Mesenchymal stem cell (in vitro differentiated cells and primary cell): Measurements from ENCODE around the gene FAF1.
A peak's percentile ranks its signal among the peaks of the same experiment; 100 is the strongest.
"Not testable (repeated sequence)": the region's sequence is repeated elsewhere in the genome, so short reads cannot be mapped to it uniquely, and the experiment has no call there.

ENCODE experiments used
- DNase-seq: peaks from one replicate; pipeline ENCODE4 v3.0.0-alpha.2; 2013
- H2AFZ ChIP-seq: one replicate; pipeline ENCODE4 v1.6.1; 2013; ENCODE audit warnings: low read depth, mild to moderate bottlenecking, control low read depth, inconsistent platforms, low read length, moderate library complexity
- H2AK5ac ChIP-seq: 2 replicates; pipeline ENCODE4 v1.6.1; 2013; ENCODE audit warnings: low read length, moderate library complexity, mild to moderate bottlenecking, inconsistent platforms; ENCODE audit not compliant: severe bottlenecking
- H2BK120ac ChIP-seq: one replicate; pipeline ENCODE4 v1.6.1; 2013; ENCODE audit warnings: low read depth, mild to moderate bottlenecking, inconsistent platforms, low read length, moderate library complexity
- H2BK12ac ChIP-seq, 2 experiments: one replicate each; pipeline ENCODE4 v1.6.1; 2013; ENCODE audit warnings: inconsistent platforms in 2 of 2, low read length in 2 of 2, mild to moderate bottlenecking in 2 of 2, moderate library complexity in 2 of 2, control low read depth in 1 of 2
- H2BK15ac ChIP-seq: one replicate; pipeline ENCODE4 v1.6.1; 2013; ENCODE audit warnings: mild to moderate bottlenecking, low read depth, inconsistent platforms; ENCODE audit not compliant: poor library complexity, severe bottlenecking
- H2BK5ac ChIP-seq: 2 replicates; pipeline ENCODE4 v1.6.1; 2013; ENCODE audit warnings: low read depth, mild to moderate bottlenecking, low read length, control low read depth, inconsistent platforms; ENCODE audit not compliant: poor library complexity, severe bottlenecking
- H3K14ac ChIP-seq, 2 experiments: one replicate each; pipeline ENCODE4 v1.6.1; 2013; ENCODE audit warnings: inconsistent platforms in 2 of 2, low read length in 2 of 2, control low read depth in 1 of 2, mild to moderate bottlenecking in 1 of 2, moderate library complexity in 1 of 2
- H3K18ac ChIP-seq, 2 experiments: one replicate each; pipeline ENCODE4 v1.6.1; 2013; ENCODE audit warnings: inconsistent platforms in 2 of 2, low read length in 2 of 2, control low read depth in 1 of 2, low read depth in 1 of 2, mild to moderate bottlenecking in 1 of 2
- H3K23ac ChIP-seq, 2 experiments: one replicate each; pipeline ENCODE4 v1.6.1; 2013; ENCODE audit warnings: inconsistent platforms in 2 of 2, low read length in 2 of 2, mild to moderate bottlenecking in 2 of 2, moderate library complexity in 2 of 2, control low read depth in 1 of 2
- H3K27ac ChIP-seq: 2 replicates; pipeline ENCODE4 v1.5.1; 2013; ENCODE audit warnings: mild to moderate bottlenecking, moderate library complexity, low read length, control low read depth, inconsistent platforms; ENCODE audit not compliant: poor library complexity, severe bottlenecking
- H3K27me3 ChIP-seq, 2 experiments: 2 replicates each; pipeline versions ENCODE4 v1.6.1 to v1.7.0; 2013; ENCODE audit warnings: low read length in 2 of 2, mild to moderate bottlenecking in 2 of 2, moderate library complexity in 2 of 2, control low read depth in 1 of 2, inconsistent platforms in 1 of 2; ENCODE audit not compliant: control insufficient read depth in 1 of 2, insufficient read depth in 1 of 2
- H3K36me3 ChIP-seq, 2 experiments: 2 replicates each; pipeline versions ENCODE4 v1.6.1 to v1.7.0; 2013; ENCODE audit warnings: low read length in 2 of 2, control low read depth in 1 of 2, inconsistent platforms in 1 of 2, low read depth in 1 of 2, mild to moderate bottlenecking in 1 of 2; ENCODE audit not compliant: insufficient read depth in 2 of 2, control insufficient read depth in 1 of 2
- H3K4ac ChIP-seq, 2 experiments: one replicate each; pipeline ENCODE4 v1.6.1; 2013; ENCODE audit warnings: inconsistent platforms in 2 of 2, low read length in 2 of 2, mild to moderate bottlenecking in 2 of 2, moderate library complexity in 2 of 2, control low read depth in 1 of 2, low read depth in 1 of 2
- H3K4me1 ChIP-seq: 2 replicates; pipeline ENCODE4 v1.6.1; 2013; ENCODE audit warnings: low read depth, low read length, control low read depth; ENCODE audit not compliant: control insufficient read depth, insufficient read depth
- H3K4me2 ChIP-seq: 2 replicates; pipeline ENCODE4 v1.6.1; 2013; ENCODE audit warnings: low read length, mild to moderate bottlenecking, inconsistent platforms; ENCODE audit not compliant: poor library complexity, severe bottlenecking
- H3K4me3 ChIP-seq, 2 experiments: 2 replicates each; pipeline versions ENCODE4 v1.5.1 to v1.7.0; 2013; ENCODE audit warnings: low read length in 2 of 2, mild to moderate bottlenecking in 2 of 2, control low read depth in 1 of 2, low read depth in 1 of 2; ENCODE audit not compliant: insufficient read depth in 1 of 2
- H3K79me1 ChIP-seq: replicated peaks from 2 replicates; pipeline ENCODE4 v1.6.1; 2013; ENCODE audit warnings: mild to moderate bottlenecking, control low read depth, low read length, inconsistent platforms; ENCODE audit not compliant: poor library complexity, severe bottlenecking
- H3K9ac ChIP-seq: 2 replicates; pipeline ENCODE4 v1.7.0; 2013; ENCODE audit warnings: mild to moderate bottlenecking, low read length, moderate library complexity
- H3K9me3 ChIP-seq: 2 replicates; pipeline ENCODE4 v1.7.0; 2013; ENCODE audit warnings: mild to moderate bottlenecking, low read length; ENCODE audit not compliant: control insufficient read depth
- H4K8ac ChIP-seq: one replicate; pipeline ENCODE4 v1.6.1; 2013; ENCODE audit warnings: inconsistent platforms, mild to moderate bottlenecking, low read length, moderate library complexity
- H4K91ac ChIP-seq: one replicate; pipeline ENCODE4 v1.6.1; 2013; ENCODE audit warnings: mild to moderate bottlenecking, low read length, inconsistent platforms
- WGBS: methylation state at CpG from one replicate; pipeline ENCODE4 v1.1.7; 2013; ENCODE audit warnings: mixed read lengths; 5-methylcytosine and 5-hydroxymethylcytosine counted together

The FAF1 gene

GRCh38 chr1:50742523-50742922, 217.5 kb downstream of the FAF1 start:
- no peak overlapping the region for H2BK120ac ChIP-seq
- H3K36me3 ChIP-seq = peaks cover 0 to 15% of the 10 kb centered on the region in 2 experiments
- H2BK12ac ChIP-seq = no peak overlapping the region
- H3K27me3 ChIP-seq = no peaks in the 10 kb centered on the region
- H3K9me3 ChIP-seq = no peaks in the 10 kb centered on the region
- H2AFZ ChIP-seq = no peak overlapping the region
- H2BK5ac ChIP-seq = no peak overlapping the region
- H3K4me2 ChIP-seq = no peak overlapping the region
- no peaks in the 10 kb centered on the region for H3K4me1 ChIP-seq
- H2AK5ac ChIP-seq = no peak overlapping the region
- H4K8ac ChIP-seq = no peak overlapping the region
- H3K27ac ChIP-seq = no peak overlapping the region
- H3K4me3 ChIP-seq = no peak overlapping the region
- WGBS = 100% methylated on average over 3 of the region's 3 CpGs
- H3K79me1 ChIP-seq = peaks cover 13% of the 10 kb centered on the region
- no peak overlapping the region for H3K18ac ChIP-seq
- no peak for DNase-seq
- no peak overlapping the region for H3K4ac ChIP-seq
- H4K91ac ChIP-seq = no peak overlapping the region
- H2BK15ac ChIP-seq = no peak overlapping the region
- no peak overlapping the region for H3K14ac ChIP-seq
- H3K9ac ChIP-seq = no peak overlapping the region
- no peak overlapping the region for H3K23ac ChIP-seq

GRCh38 chr1:50739125-50739524, 220.9 kb downstream of the FAF1 start:
- Histone ChIP-seq H3K18ac (no peak overlapping the region), H2BK5ac (no peak overlapping the region), H3K14ac (no peak overlapping the region), H4K8ac (no peak overlapping the region), H2AK5ac (no peak overlapping the region), H4K91ac (no peak overlapping the region), H2BK15ac (no peak overlapping the region), H3K4me2 (no peak overlapping the region), H3K4me3 (no peak overlapping the region), H3K23ac (no peak overlapping the region), H3K79me1 (no peaks in the 10 kb centered on the region), H3K27me3 (no peaks in the 10 kb centered on the region), H3K4me1 (no peaks in the 10 kb centered on the region), H3K27ac (no peak overlapping the region), H3K36me3 (peaks cover 0 to 10% of the 10 kb centered on the region in 2 experiments), H3K9me3 (no peaks in the 10 kb centered on the region), H3K9ac (no peak overlapping the region), H2AFZ (no peak overlapping the region), H3K4ac (no peak overlapping the region), H2BK12ac (no peak overlapping the region), H2BK120ac (no peak overlapping the region)
- DNase-seq = no peak
- WGBS = no CpG with 5 or more reads among the region's 3 CpGs

GRCh38 chr1:50735443-50735842, 224.6 kb downstream of the FAF1 start:
- H2BK15ac ChIP-seq = no peak overlapping the region
- no peak overlapping the region for H3K4me3 ChIP-seq
- H3K27me3 ChIP-seq = no peaks in the 10 kb centered on the region
- WGBS = 100% methylated on average over 1 of the region's 2 CpGs
- H3K4me1 ChIP-seq = no peaks in the 10 kb centered on the region
- peak; percentile 38 for DNase-seq
- H3K9me3 ChIP-seq = no peaks in the 10 kb centered on the region
- H3K4me2 ChIP-seq = no peak overlapping the region
- H3K79me1 ChIP-seq = peaks cover 3% of the 10 kb centered on the region
- no peak overlapping the region for H4K8ac ChIP-seq
- H3K4ac ChIP-seq = no peak overlapping the region
- H3K18ac ChIP-seq = no peak overlapping the region
- peaks cover 0 to 6% of the 10 kb centered on the region in 2 experiments for H3K36me3 ChIP-seq
- H2AFZ ChIP-seq = no peak overlapping the region
- H2BK120ac ChIP-seq = no peak overlapping the region
- H2AK5ac ChIP-seq = no peak overlapping the region
- H3K23ac ChIP-seq = no peak overlapping the region
- no peak overlapping the region for H3K14ac ChIP-seq
- no peak overlapping the region for H4K91ac ChIP-seq
- H2BK5ac ChIP-seq = no peak overlapping the region
- H3K9ac ChIP-seq = no peak overlapping the region
- no peak overlapping the region for H3K27ac ChIP-seq
- no peak overlapping the region for H2BK12ac ChIP-seq

GRCh38 chr1:50727578-50727977, 232.5 kb downstream of the FAF1 start:
- not testable (repeated sequence) for H2BK12ac ChIP-seq, H4K8ac ChIP-seq, H3K79me1 ChIP-seq, H3K4me2 ChIP-seq, H3K27ac ChIP-seq, H3K4me1 ChIP-seq, H2BK120ac ChIP-seq, H3K9me3 ChIP-seq, H3K23ac ChIP-seq, H3K18ac ChIP-seq, H3K4me3 ChIP-seq, H3K4ac ChIP-seq, H3K14ac ChIP-seq, H4K91ac ChIP-seq, DNase-seq, H3K9ac ChIP-seq, H3K27me3 ChIP-seq, H2AK5ac ChIP-seq, H2BK15ac ChIP-seq, H2BK5ac ChIP-seq, H3K36me3 ChIP-seq, H2AFZ ChIP-seq
- WGBS = 98% methylated on average over 3 of the region's 4 CpGs
